Measurements from ENCODE around the gene AXIN2. TPM values are rescaled to one million over a fixed set of nuclear protein-coding genes. Genes with fewer than 3 reads are reported as not detected.

AXIN2 gene
- total and polyA plus RNA-seq, 10 of the 15 experiments (the other 5 are each of a cell fraction or from before 2014, with no cell fraction given) = 0.47 to 7.8 (median 3.1) TPM

GRCh38 chr17:65544672-65545071, 16.8 kb downstream of the AXIN2 start:
- ChIA-PET RAD21 (ENCODE audit: unreplicated experiment) (no interaction called here), CTCF (interaction anchor here (0.9 kb wide), 1 partner anchor 12 kb away, joined by 3 read pairs; no protein-coding TSS in a partner anchor), POLR2A (no interaction called here), SMC1A (ENCODE audit: uncharacterized antibody, unreplicated experiment) (interaction anchor here (2.7 kb wide), 1 partner anchor 12 kb away, joined by 10 read pairs; no protein-coding TSS in a partner anchor)
- no peaks in the 10 kb centered on the region for H3K27me3 ChIP-seq (replicated peaks in 1 of 2; ENCODE audit: control insufficient read depth in 2 of 2, insufficient read depth in 2 of 2, low read length in 1 of 2)
- no peak for TF ChIP-seq SREBF1 (IDR thresholded peaks at IDR 0.05; ENCODE audit: low read length)
- no peak for TF ChIP-seq HDAC6 (IDR thresholded peaks at IDR 0.05; ENCODE audit: unreplicated experiment)
- TF ChIP-seq STAT3 (IDR thresholded peaks at IDR 0.05; ENCODE audit: low read depth, low read length) = no peak
- TF ChIP-seq NFXL1 (IDR thresholded peaks at IDR 0.05; ENCODE audit: borderline replicate concordance) = no peak
- TF ChIP-seq MLLT1 (IDR thresholded peaks at IDR 0.05) = no peak
- no peak for TF ChIP-seq BACH1 (IDR thresholded peaks at IDR 0.05; ENCODE audit: borderline replicate concordance)
- TF ChIP-seq SUZ12 (IDR thresholded peaks at IDR 0.05; ENCODE audit: unreplicated experiment) = no peak
- TF ChIP-seq SMC3 (IDR thresholded peaks at IDR 0.05; ENCODE audit: borderline replicate concordance, low read length) = no peak
- TF ChIP-seq, protein P1, sequence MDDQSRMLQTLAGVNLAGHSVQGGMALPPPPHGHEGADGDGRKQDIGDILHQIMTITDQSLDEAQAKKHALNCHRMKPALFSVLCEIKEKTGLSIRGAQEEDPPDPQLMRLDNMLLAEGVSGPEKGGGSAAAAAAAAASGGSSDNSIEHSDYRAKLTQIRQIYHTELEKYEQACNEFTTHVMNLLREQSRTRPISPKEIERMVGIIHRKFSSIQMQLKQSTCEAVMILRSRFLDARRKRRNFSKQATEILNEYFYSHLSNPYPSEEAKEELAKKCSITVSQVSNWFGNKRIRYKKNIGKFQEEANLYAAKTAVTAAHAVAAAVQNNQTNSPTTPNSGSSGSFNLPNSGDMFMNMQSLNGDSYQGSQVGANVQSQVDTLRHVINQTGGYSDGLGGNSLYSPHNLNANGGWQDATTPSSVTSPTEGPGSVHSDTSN (IDR thresholded peaks at IDR 0.05; ENCODE audit: insufficient replicate concordance, low read depth, low read length) = no peak
- TF ChIP-seq CBX5 (IDR thresholded peaks at IDR 0.05; ENCODE audit: low read depth) = no peak
- TF ChIP-seq RBBP5 (conservative IDR thresholded peaks at IDR 0.05) = no peak
- TF ChIP-seq SUPT20H (IDR thresholded peaks at IDR 0.05; ENCODE audit: borderline replicate concordance, control insufficient read depth, low read depth, low read length) = no peak
- TF ChIP-seq MYB (IDR thresholded peaks at IDR 0.05; ENCODE audit: borderline replicate concordance, low read depth, low read length) = no peak
- no peak for TF ChIP-seq ASH2L (IDR thresholded peaks at IDR 0.05; ENCODE audit: borderline replicate concordance, low read depth)
- TF ChIP-seq NFYB (IDR thresholded peaks at IDR 0.05; ENCODE audit: insufficient read depth, low read depth, low read length) = no peak
- TF ChIP-seq, protein P2, sequence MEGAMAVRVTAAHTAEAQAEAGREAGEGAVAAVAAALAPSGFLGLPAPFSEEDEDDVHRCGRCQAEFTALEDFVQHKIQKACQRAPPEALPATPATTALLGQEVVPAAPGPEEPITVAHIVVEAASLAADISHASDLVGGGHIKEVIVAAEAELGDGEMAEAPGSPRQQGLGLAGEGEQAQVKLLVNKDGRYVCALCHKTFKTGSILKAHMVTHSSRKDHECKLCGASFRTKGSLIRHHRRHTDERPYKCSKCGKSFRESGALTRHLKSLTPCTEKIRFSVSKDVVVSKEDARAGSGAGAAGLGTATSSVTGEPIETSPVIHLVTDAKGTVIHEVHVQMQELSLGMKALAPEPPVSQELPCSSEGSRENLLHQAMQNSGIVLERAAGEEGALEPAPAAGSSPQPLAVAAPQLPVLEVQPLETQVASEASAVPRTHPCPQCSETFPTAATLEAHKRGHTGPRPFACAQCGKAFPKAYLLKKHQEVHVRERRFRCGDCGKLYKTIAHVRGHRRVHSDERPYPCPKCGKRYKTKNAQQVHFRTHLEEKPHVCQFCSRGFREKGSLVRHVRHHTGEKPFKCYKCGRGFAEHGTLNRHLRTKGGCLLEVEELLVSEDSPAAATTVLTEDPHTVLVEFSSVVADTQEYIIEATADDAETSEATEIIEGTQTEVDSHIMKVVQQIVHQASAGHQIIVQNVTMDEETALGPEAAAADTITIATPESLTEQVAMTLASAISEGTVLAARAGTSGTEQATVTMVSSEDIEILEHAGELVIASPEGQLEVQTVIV (IDR thresholded peaks at IDR 0.05; ENCODE audit: borderline replicate concordance, partially characterized antibody) = no peak
- H3K4me1 ChIP-seq (ENCODE audit: control insufficient read depth, insufficient read depth, low read length) = no peaks in the 10 kb centered on the region
- no peaks in the 10 kb centered on the region for H4K20me1 ChIP-seq (ENCODE audit: control insufficient read depth, insufficient read depth)
- BruUV-seq (replicated peaks) = no TSS peak
- DNase-seq (ENCODE audit: low read depth, low spot score) (no peak), FAIRE-seq (no peak), ATAC-seq (no peak)
- peaks cover 0 to 2% of the 10 kb centered on the region in 2 experiments; a peak in 2 of 4 replicates for H3K36me3 ChIP-seq (ENCODE audit: control insufficient read depth in 2 of 2, insufficient read depth in 2 of 2, low read length in 1 of 2)
- no peaks in the 10 kb centered on the region for H3K79me2 ChIP-seq (ENCODE audit: control insufficient read depth, insufficient read depth, low read length)
- H3K4me2 ChIP-seq (ENCODE audit: control insufficient read depth, insufficient read depth) = no peak overlapping the region
- in situ Hi-C loops (cut with MboI) (no loop called here), intact Hi-C loops (cut with micrococcal nuclease; ENCODE audit: unreplicated experiment) (no loop called here)
- no peak overlapping the region for H3K9ac ChIP-seq (ENCODE audit: control insufficient read depth, insufficient read depth, low read length)
- no peaks in the 10 kb centered on the region for H3K9me3 ChIP-seq (replicated peaks; ENCODE audit: control insufficient read depth, insufficient read depth, low read length)
- H2AFZ ChIP-seq (ENCODE audit: control insufficient read depth, low read depth, low read length) = no peak overlapping the region
- H3K27ac ChIP-seq (ENCODE audit: control insufficient read depth, insufficient read depth) = no peak overlapping the region
- H3K4me3 ChIP-seq = no peak overlapping the region
- 80% methylated on average over 11 of the region's 11 CpGs for WGBS (ENCODE audit: insufficient coverage, insufficient replicate concordance, low lambda C conversion rate, missing lambda C conversion rate)
